Gastrocnemius medialis (tissue), 4 donors: ENCODE results near the gene CTTNBP2.

Experiments used
- POLR2A ChIP-seq, 2 donors: fragments of 450-650 bp; IDR thresholded peaks; one replicate each; pipeline ENCODE4 v1.6.1; 2017; ENCODE audit warnings: antibody characterized with exemption in 2 of 2, mild to moderate bottlenecking in 2 of 2, moderate library complexity in 2 of 2
- TF ChIP-seq, protein P1 (sequence below), 5 experiments: fragments of 450-650 bp in 3 of 5; fragments of 200-600 bp in 2 of 5; sonication (generic) in 2 of 5; IDR thresholded peaks in 4 of 5; conservative IDR thresholded peaks in 1 of 5; 1 replicate in 4 of 5; 2 replicates in 1 of 5; pipeline ENCODE4 v1.5.1; 2016 to 2019; ENCODE audit warnings: antibody characterized with exemption in 5 of 5, mild to moderate bottlenecking in 3 of 5, moderate library complexity in 3 of 5

DNA sequence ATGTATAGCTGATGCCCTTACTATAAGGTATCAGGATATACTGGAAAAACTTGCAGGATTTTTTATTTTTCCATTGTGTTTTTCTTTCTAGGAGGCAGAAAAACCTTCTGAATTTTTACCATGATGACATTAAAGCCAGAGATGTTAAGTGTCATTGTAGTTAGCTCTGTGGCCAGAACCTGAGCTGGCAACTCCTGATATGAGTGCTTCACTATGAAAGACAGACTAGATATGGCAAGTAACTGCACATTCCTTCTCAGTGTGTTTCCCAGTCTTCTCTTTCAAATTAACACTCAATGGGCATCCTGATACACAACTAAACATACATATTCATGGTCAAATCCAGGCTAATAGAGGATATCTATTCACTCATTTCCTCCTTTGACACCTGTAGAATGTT lies 166.2 kb downstream of the CTTNBP2 start:
- TF ChIP-seq POLR2A (IDR thresholded peaks at IDR 0.05), result no peak
- TF ChIP-seq, protein P1, sequence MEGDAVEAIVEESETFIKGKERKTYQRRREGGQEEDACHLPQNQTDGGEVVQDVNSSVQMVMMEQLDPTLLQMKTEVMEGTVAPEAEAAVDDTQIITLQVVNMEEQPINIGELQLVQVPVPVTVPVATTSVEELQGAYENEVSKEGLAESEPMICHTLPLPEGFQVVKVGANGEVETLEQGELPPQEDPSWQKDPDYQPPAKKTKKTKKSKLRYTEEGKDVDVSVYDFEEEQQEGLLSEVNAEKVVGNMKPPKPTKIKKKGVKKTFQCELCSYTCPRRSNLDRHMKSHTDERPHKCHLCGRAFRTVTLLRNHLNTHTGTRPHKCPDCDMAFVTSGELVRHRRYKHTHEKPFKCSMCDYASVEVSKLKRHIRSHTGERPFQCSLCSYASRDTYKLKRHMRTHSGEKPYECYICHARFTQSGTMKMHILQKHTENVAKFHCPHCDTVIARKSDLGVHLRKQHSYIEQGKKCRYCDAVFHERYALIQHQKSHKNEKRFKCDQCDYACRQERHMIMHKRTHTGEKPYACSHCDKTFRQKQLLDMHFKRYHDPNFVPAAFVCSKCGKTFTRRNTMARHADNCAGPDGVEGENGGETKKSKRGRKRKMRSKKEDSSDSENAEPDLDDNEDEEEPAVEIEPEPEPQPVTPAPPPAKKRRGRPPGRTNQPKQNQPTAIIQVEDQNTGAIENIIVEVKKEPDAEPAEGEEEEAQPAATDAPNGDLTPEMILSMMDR (IDR thresholded peaks at IDR 0.05 in 4 of 5, conservative IDR thresholded peaks at IDR 0.05 in 1 of 5), result no peak
